GM12874 (cell line): ENCODE results near the gene BIRC7.

Experiments used
- TF ChIP-seq, protein P1 (sequence below): IDR thresholded peaks from 2 replicates; pipeline ENCODE4 v1.5.1; 2011; ENCODE audit warnings: low read depth, mild to moderate bottlenecking, control low read depth, low read length, moderate library complexity; ENCODE audit not compliant: insufficient read depth

The BIRC7 gene, protein sequence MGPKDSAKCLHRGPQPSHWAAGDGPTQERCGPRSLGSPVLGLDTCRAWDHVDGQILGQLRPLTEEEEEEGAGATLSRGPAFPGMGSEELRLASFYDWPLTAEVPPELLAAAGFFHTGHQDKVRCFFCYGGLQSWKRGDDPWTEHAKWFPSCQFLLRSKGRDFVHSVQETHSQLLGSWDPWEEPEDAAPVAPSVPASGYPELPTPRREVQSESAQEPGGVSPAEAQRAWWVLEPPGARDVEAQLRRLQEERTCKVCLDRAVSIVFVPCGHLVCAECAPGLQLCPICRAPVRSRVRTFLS

DNA sequence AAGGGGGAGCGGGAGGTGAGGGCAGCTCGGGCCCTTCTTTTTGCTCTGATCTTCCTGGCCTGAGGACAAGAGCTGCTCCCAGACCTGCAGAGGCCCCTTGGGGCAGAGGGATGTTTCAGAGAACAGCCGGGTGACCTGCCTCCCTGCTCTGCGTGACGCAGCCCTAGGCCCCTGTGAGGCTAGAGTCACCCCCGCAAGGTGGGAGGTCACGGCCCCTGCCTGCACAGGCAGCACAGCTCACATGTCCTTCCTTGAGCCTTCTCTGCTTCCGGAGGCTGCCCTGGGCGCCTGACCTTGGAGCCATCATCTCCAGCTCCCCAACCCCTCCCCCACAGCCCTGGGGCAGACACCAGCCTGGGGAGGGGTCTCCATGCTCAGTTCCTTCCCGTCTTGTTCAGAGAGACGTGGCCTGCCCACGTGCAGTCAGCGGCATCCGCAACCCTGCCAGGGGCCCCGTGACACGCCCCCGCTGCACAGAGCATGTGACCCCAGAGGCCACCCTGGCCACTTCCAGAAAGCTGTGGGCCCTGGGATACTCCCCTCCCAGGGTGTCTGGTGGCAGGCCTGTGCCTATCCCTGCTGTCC is at the start of gene BIRC7:
Gene BIRC7 (plus strand): TSS at position 507 of the 585 bp plus-strand sequence. CDS start 192 bp downstream, outside the sequence.
- TF ChIP-seq, protein P1, sequence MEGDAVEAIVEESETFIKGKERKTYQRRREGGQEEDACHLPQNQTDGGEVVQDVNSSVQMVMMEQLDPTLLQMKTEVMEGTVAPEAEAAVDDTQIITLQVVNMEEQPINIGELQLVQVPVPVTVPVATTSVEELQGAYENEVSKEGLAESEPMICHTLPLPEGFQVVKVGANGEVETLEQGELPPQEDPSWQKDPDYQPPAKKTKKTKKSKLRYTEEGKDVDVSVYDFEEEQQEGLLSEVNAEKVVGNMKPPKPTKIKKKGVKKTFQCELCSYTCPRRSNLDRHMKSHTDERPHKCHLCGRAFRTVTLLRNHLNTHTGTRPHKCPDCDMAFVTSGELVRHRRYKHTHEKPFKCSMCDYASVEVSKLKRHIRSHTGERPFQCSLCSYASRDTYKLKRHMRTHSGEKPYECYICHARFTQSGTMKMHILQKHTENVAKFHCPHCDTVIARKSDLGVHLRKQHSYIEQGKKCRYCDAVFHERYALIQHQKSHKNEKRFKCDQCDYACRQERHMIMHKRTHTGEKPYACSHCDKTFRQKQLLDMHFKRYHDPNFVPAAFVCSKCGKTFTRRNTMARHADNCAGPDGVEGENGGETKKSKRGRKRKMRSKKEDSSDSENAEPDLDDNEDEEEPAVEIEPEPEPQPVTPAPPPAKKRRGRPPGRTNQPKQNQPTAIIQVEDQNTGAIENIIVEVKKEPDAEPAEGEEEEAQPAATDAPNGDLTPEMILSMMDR, result no peak

- TF ChIP-seq, protein P1, result no peak
These were observed 49.6 kb upstream of the BIRC7 start for GRCh38 chr20:63186084-63186483.

- TF ChIP-seq, protein P1, result no peak
These were observed 49.0 kb upstream of the BIRC7 start for GRCh38 chr20:63186528-63187316.

DNA sequence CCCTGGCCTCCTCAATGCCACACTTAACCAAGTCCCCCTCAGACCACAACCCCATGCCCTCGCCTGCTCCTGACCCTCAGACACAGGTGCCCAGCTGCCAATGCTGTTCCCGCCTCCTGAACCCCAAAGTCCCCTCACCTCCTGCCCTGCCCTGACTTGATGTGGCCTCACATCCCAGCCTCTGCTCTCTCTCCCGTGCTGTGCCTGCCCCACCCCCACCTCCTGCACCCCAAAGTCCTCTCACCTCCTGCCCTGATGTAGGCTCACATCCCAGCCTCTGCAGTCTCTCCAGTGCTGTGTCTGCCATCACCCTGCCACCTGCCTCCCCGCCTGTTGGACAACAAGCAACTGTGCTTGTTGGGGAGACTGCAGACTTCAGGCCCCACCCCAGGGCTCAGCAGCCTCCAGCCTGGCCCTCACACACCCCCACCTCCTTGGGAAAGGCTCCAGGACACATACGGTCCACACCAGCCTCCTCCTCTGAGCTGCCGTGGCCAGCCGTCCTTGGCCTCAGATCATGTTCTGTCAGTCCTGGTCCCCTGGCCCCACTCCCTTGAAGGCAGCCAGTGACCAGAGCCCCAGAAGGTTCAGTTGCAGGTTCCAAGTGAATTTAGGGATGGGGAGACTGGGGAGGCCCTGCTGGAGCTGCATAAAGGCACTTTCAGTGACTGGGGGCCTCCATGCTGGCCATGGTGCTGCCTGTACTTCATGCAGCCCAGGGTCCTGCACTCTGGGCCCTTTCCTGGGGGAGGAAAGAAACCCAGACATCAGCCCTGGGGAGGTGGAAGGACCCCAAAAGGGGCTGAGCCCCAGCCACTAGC is 48.2 kb upstream of the BIRC7 start:
- TF ChIP-seq, protein P1, result no peak

- TF ChIP-seq, protein P1, result no peak
These were observed 47.6 kb upstream of the BIRC7 start for GRCh38 chr20:63188159-63188442.

GRCh38 chr20:63188641-63189321 is 46.9 kb upstream of the BIRC7 start:
- TF ChIP-seq, protein P1, result no peak
